C4-2B (cell line): ENCODE data around the gene SPATS2L.

Experiments used
- CTCF ChIP-seq: fragments of 450-650 bp; conservative IDR thresholded peaks from 2 replicates; pipeline ENCODE4 v1.5.1; 2017; ENCODE audit warnings: mild to moderate bottlenecking
- ZFX ChIP-seq: fragments of 450-650 bp; IDR thresholded peaks from 2 replicates; pipeline ENCODE4 v1.6.1; 2017

DNA sequence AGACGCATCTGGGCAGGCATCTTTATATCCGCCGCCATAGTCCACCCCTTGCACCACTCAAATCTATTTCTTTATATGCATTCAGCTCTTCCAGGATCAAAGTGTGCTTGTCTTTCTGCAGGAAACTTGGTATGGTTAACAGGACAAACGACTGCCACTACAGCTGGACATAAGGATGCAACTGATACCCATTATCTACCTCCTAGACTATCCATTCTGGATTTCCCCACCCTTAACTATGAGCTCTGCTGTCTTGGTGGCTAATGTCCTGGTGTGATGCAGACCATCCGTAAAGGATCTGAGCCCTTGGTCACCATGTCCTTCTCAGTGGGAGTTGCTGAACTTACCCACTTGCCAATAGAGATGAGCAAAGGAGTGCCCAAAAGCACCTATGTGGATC lies 40.1 kb upstream of the SPATS2L start:
- no peak for TF ChIP-seq CTCF
- TF ChIP-seq ZFX = no peak
